ENCODE data around the gene CAPNS2. TPM values are rescaled to one million over a fixed set of nuclear protein-coding genes. Genes with fewer than 3 reads are reported as not detected.
A peak's percentile ranks its signal among the peaks of the same experiment; 100 is the strongest.

The CAPNS2 gene
- total RNA-seq, 4 donors from 2014 or later = 0.98 to 4.8 (median 3.6) TPM; not detected in 1

DNA sequence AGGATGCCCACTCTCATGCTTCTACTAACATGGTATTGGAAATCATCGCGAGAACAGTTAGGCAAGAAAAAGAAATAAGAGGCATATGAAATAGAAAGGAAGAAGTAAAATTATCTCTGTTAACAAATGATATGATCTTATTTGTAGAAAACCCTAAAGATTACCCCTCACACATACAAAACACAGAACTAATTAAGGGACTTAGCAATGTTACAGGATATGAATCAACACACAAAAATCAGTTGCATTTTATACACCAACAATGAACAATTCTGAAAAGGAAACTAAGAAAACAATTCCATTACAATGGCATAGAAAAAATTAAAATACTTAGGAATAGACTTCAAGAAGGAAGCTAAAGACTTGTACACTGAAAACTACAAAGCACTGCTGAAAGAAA is 2.7 kb upstream of the CAPNS2 start:
- Histone ChIP-seq H3K4me3 (no peak overlapping the region), H3K36me3 (peaks cover 0 to 3% (median 0%) of the 10 kb centered on the region in 3 donors), H3K9me3 (no peaks in the 10 kb centered on the region), H3K27me3 (no peaks in the 10 kb centered on the region), H3K27ac (no peak overlapping the region), H3K4me1 (peaks cover 0 to 42% (median 9%) of the 10 kb centered on the region in 4 donors)
- no peak for DNase-seq (ENCODE audit: low spot score in 2 of 2)
- no peak for TF ChIP-seq POLR2A (IDR thresholded peaks at IDR 0.05)
- WGBS, 2 donors = 89 to 97% methylated on average over 2 of the region's 2 CpGs

GRCh38 chr16:55565086-55565485 is 1.4 kb upstream of the CAPNS2 start:
- WGBS, 2 donors = 81 to 82% methylated on average over 1 of the region's 1 CpG
- Histone ChIP-seq H3K36me3 (peaks cover 0 to 3% (median 0%) of the 10 kb centered on the region in 3 donors), H3K4me1 (peaks cover 0 to 36% (median 9%) of the 10 kb centered on the region in 4 donors)

DNA sequence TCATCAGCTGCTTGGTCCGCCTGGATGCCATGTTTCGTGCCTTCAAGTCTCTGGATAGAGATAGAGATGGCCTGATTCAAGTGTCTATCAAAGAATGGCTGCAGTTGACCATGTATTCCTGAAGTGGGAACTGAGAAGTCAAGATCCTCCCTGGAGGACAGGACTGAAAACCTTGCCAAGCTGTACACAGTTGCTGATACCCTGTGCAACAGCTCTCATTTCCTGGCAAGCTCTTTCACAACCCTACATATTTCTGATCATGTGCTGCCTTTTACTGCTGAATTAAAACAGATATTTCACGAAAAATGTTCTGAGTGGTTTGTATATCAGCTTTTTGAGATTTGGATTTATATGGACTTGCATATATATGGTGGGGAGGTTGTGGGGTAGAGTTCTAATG is 898 bp downstream of the CAPNS2 start:
- Histone ChIP-seq H3K27ac (no peak overlapping the region), H3K36me3 (peaks cover 0 to 3% (median 0%) of the 10 kb centered on the region in 3 donors), H3K9me3 (no peaks in the 10 kb centered on the region), H3K27me3 (no peaks in the 10 kb centered on the region), H3K4me1 (peaks cover 0 to 36% (median 9%) of the 10 kb centered on the region in 4 donors), H3K4me3 (no peak overlapping the region)
- WGBS, 2 donors = 79 to 87% methylated on average over 3 of the region's 3 CpGs
- peak in 1 of 2 donors; percentile 30 for DNase-seq (ENCODE audit: low spot score in 2 of 2)
- TF ChIP-seq POLR2A (IDR thresholded peaks at IDR 0.05) (no peak), EP300 (IDR thresholded peaks at IDR 0.05) (peak in 1 of 2 donors; percentile 59)

More at GRCh38 chr16:55565086-55565485, 1.4 kb upstream of the CAPNS2 start:
- Histone ChIP-seq H3K27me3 (no peaks in the 10 kb centered on the region), H3K4me3 (no peak overlapping the region), H3K27ac (no peak overlapping the region), H3K9me3 (no peaks in the 10 kb centered on the region)
- TF ChIP-seq CTCF (IDR thresholded peaks at IDR 0.05) = no peak
- no peak for TF ChIP-seq POLR2A (IDR thresholded peaks at IDR 0.05)
- TF ChIP-seq EP300 (IDR thresholded peaks at IDR 0.05) = no peak
- DNase-seq (ENCODE audit: low spot score in 2 of 2) = no peak

DNA sequence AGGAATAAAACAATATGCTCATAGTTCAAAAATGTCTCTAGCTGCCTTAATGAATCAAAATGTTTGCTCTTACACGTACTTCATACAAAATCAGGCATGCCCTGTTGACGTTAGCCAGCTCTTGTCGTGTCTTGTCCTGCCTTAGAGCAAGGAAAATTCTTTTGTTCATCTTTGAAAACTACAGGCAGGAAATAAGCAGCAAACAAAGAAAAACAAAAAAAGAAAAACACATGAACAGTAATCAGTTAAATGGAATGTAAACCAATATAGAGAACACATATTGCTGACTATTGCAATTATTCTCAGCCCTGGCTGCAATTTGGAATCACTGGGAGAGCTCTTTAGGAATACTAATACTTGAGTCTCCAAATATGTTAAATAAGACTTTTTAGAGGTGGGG is 1.7 kb downstream of the CAPNS2 start:
- no peaks in the 10 kb centered on the region for H3K27me3 ChIP-seq
- H3K4me1 ChIP-seq = peaks cover 0 to 32% (median 9%) of the 10 kb centered on the region in 4 donors
- no peak for TF ChIP-seq EP300 (IDR thresholded peaks at IDR 0.05)
- no peak for TF ChIP-seq POLR2A (IDR thresholded peaks at IDR 0.05)
- TF ChIP-seq CTCF (IDR thresholded peaks at IDR 0.05) = no peak
- peak overlapping the region in 1 of 4 donors; percentile 3 for H3K27ac ChIP-seq
- 28 to 34% methylated on average over 3 of the region's 3 CpGs for WGBS, 2 donors
- H3K4me3 ChIP-seq = no peak overlapping the region
- H3K9me3 ChIP-seq = no peaks in the 10 kb centered on the region
- DNase-seq (ENCODE audit: low spot score in 2 of 2) = no peak
- peaks cover 0 to 3% (median 0%) of the 10 kb centered on the region in 3 donors for H3K36me3 ChIP-seq

- no peaks in the 10 kb centered on the region for H3K9me3 ChIP-seq
- H3K27ac ChIP-seq = no peak overlapping the region
- WGBS, 2 donors = 10 to 29% methylated on average over 1 of the region's 1 CpG
- no peak overlapping the region for H3K4me3 ChIP-seq
- no peak for DNase-seq (ENCODE audit: low spot score in 2 of 2)
- no peaks in the 10 kb centered on the region for H3K27me3 ChIP-seq
- TF ChIP-seq EP300 (IDR thresholded peaks at IDR 0.05) = peak in 1 of 2 donors; percentile 56
- no peak for TF ChIP-seq POLR2A (IDR thresholded peaks at IDR 0.05)
- H3K4me1 ChIP-seq = peaks cover 0 to 29% (median 9%) of the 10 kb centered on the region in 4 donors
- peaks cover 0 to 3% (median 0%) of the 10 kb centered on the region in 3 donors for H3K36me3 ChIP-seq
Observed at GRCh38 chr16:55569025-55569424, 2.5 kb downstream of the CAPNS2 start.

DNA sequence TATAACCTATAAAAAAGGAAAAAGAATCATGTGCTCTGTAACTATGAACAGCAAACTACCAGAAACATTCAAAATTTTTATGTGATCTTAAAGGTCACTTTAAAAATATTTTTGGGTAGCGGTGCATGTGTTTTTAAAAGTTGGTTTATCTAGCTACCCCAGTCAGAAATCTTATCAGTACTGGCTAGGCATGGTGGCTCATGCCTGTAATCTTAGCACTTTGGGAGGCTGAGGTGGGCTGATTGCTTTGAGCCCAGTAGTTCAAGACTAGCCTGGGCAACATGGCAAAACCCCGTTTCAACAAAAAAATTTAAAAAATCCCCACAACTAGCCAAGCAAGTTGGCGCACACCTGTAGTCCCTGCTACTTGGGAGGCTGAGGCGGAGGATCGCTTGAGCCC is 3.7 kb downstream of the CAPNS2 start:
- peaks cover 0 to 40% (median 10%) of the 10 kb centered on the region in 4 donors for H3K4me1 ChIP-seq
- no peaks in the 10 kb centered on the region for H3K27me3 ChIP-seq
- DNase-seq (ENCODE audit: low spot score in 2 of 2) = no peak
- no peak for TF ChIP-seq CTCF (IDR thresholded peaks at IDR 0.05)
- TF ChIP-seq POLR2A (IDR thresholded peaks at IDR 0.05) = no peak
- no peak for TF ChIP-seq EP300 (IDR thresholded peaks at IDR 0.05)
- 64 to 78% methylated on average over 5 of the region's 5 CpGs for WGBS, 2 donors
- H3K9me3 ChIP-seq = no peaks in the 10 kb centered on the region
- no peak overlapping the region for H3K4me3 ChIP-seq
- no peak overlapping the region for H3K27ac ChIP-seq
- peaks cover 0 to 3% (median 0%) of the 10 kb centered on the region in 3 donors for H3K36me3 ChIP-seq
